GM12892 (cell line): ENCODE results near the gene PER1.

Source experiments
- POLR2A ChIP-seq: IDR thresholded peaks from 2 replicates; pipeline ENCODE4 v1.6.1; 2011; ENCODE audit warnings: low read depth, low read length, control low read depth
- POLR2AphosphoS5 ChIP-seq: IDR thresholded peaks from 2 replicates; pipeline ENCODE4 v1.6.1; 2011; ENCODE audit warnings: low read depth, low read length, control low read depth
- TAF1 ChIP-seq: IDR thresholded peaks from 2 replicates; pipeline ENCODE4 v1.6.1; 2011; ENCODE audit warnings: low read depth, mild to moderate bottlenecking, control low read depth, low read length, borderline replicate concordance

DNA sequence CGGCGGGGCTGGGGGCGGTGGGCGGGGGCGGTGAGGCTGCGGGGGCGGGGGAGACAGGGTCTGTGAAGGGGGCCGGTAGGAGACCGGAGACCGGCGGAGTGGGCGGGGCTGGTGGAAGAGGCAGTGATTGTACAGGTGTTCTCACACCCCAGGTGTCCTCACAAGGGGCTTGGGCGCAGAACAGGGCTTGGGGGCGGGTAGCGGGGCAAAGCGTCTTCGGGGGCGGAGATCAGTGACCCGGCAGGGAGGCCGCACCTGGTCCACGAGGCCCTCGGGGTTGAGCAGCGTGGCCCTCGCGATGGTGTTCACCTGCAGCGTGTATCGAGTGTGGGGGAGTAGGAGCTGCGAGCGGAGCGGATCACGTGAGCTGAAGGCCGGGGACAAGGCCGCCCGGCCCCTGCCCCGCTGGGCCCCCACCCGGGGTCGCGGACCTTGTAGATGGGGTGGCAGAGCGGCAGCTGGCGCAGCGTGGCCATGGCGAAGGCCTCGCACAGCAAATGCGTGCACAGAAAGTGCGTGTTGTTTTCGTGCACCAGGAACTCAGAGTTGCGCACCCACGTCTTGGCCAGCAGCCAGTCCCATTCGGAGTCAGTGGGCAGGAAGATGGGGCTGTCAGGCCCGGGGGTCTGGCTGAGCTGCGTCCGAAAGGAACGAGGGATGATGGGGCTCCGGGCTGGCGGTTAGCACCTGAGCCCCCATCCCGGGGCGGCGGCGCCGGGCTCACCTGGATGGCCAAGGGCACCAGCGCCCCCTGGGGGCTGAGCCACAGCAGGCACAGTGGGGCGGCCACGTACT, 42.3 kb downstream of the PER1 start:
- TF ChIP-seq TAF1 (no peak), POLR2A (no peak), POLR2AphosphoS5 (no peak)
